Loucy (cell line): Measurements from ENCODE around the gene GPBAR1.
"Not testable (repeated sequence)": the region's sequence is repeated elsewhere in the genome, so short reads cannot be mapped to it uniquely, and the experiment has no call there.

Experiments used
- H2AFZ ChIP-seq: fragments of 200-600 bp; sonication (generic); 2 replicates; pipeline ENCODE4 v1.6.0; 2016; ENCODE audit warnings: antibody characterized with exemption, mild to moderate bottlenecking, low read length, moderate library complexity
- H3F3A ChIP-seq: fragments of 200-600 bp; 2 replicates; pipeline ENCODE4 v1.6.0; 2016; ENCODE audit warnings: antibody characterized with exemption, low read depth, mild to moderate bottlenecking
- H3K27me3 ChIP-seq: fragments of 200-600 bp; sonication (generic); 2 replicates; pipeline ENCODE4 v1.6.1; 2014; ENCODE audit warnings: low read length, mild to moderate bottlenecking; ENCODE audit not compliant: insufficient read depth, poor library complexity, severe bottlenecking
- H3K36me3 ChIP-seq: fragments of 200-600 bp; sonication (generic); 2 replicates; pipeline ENCODE4 v1.6.1; 2016; ENCODE audit warnings: low read length; ENCODE audit not compliant: insufficient read depth
- H3K4me1 ChIP-seq: fragments of 200-600 bp; sonication (generic); 2 replicates; pipeline ENCODE4 v1.5.1; 2014; ENCODE audit warnings: low read length, mild to moderate bottlenecking; ENCODE audit not compliant: insufficient read depth, poor library complexity, severe bottlenecking
- H3K4me2 ChIP-seq: fragments of 200-600 bp; sonication (generic); 2 replicates; pipeline ENCODE4 v1.6.0; 2014; ENCODE audit warnings: antibody characterized with exemption, low read length, low read depth, mild to moderate bottlenecking; ENCODE audit not compliant: poor library complexity, severe bottlenecking
- H3K4me3 ChIP-seq: fragments of 200-600 bp; sonication (generic); 2 replicates; pipeline ENCODE4 v1.5.1; 2014; ENCODE audit warnings: low read length, mild to moderate bottlenecking, mixed read lengths; ENCODE audit not compliant: poor library complexity, severe bottlenecking
- H3K79me2 ChIP-seq: fragments of 200-600 bp; sonication (generic); 2 replicates; pipeline ENCODE4 v1.6.1; 2014; ENCODE audit warnings: low read length; ENCODE audit not compliant: insufficient read depth
- H3K9ac ChIP-seq: fragments of 200-600 bp; sonication (generic); 2 replicates; pipeline ENCODE4 v1.6.0; 2014; ENCODE audit warnings: mild to moderate bottlenecking, low read depth, low read length, moderate library complexity; ENCODE audit not compliant: poor library complexity, severe bottlenecking
- H3K9me2 ChIP-seq: fragments of 200-600 bp; sonication (generic); replicated peaks from 2 replicates; pipeline ENCODE4 v1.6.1; 2016; ENCODE audit warnings: low read depth, low read length, mixed read lengths
- H3K9me3 ChIP-seq: fragments of 200-600 bp; sonication (generic); 2 replicates; pipeline ENCODE4 v1.6.1; 2014; ENCODE audit warnings: mild to moderate bottlenecking, antibody characterized with exemption, low read length, low read depth; ENCODE audit not compliant: insufficient read depth
- H4K20me1 ChIP-seq: fragments of 200-600 bp; sonication (generic); 2 replicates; pipeline ENCODE4 v1.6.0; 2014; ENCODE audit warnings: antibody characterized with exemption, low read length, mild to moderate bottlenecking; ENCODE audit not compliant: insufficient read depth, poor library complexity, severe bottlenecking
- CTCF ChIP-seq: fragments of 200-600 bp; sonication (generic); conservative IDR thresholded peaks from 2 replicates; pipeline ENCODE4 v1.5.1; 2014; ENCODE audit warnings: mild to moderate bottlenecking, antibody characterized with exemption, low read length
- EZH2phosphoT487 ChIP-seq: fragments of 200-600 bp; IDR thresholded peaks from 2 replicates; pipeline ENCODE4 v1.6.1; 2018; ENCODE audit warnings: antibody characterized with exemption, mild to moderate bottlenecking, moderate library complexity, borderline replicate concordance

Gene GPBAR1

DNA sequence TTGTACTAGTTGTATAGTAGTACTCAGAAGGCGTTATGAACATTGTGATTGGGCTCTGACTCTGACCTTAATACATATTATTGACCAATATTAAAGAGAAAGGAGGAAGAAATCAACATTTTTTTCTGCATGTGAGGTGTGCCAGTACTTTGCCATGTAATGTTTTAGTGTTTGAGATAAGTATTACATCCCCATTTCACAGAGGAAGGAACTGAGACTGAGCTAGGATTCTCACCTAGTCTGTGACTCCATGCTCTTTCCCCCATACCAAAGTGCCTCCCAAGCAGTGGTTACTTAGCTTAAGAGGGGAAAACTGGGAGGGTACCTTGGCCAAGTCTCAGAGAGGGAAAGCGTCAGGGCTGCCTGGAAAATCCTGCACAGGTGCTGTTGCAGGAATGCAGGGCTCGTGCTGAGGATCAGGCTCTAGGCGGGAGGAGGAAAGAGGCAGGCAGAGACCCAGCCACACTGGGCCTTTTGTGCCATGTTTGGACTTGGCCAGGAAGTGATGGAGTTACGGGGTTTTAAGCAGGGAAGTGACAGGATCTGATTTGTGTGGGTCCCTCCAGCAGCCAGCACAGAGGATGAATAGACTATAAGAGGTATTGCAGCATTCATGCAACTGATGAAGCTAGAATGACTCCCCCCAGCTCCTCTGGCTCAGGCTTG, 11.2 kb downstream of the GPBAR1 start:
- H3K9ac ChIP-seq, result peak overlapping the region; percentile 76

DNA sequence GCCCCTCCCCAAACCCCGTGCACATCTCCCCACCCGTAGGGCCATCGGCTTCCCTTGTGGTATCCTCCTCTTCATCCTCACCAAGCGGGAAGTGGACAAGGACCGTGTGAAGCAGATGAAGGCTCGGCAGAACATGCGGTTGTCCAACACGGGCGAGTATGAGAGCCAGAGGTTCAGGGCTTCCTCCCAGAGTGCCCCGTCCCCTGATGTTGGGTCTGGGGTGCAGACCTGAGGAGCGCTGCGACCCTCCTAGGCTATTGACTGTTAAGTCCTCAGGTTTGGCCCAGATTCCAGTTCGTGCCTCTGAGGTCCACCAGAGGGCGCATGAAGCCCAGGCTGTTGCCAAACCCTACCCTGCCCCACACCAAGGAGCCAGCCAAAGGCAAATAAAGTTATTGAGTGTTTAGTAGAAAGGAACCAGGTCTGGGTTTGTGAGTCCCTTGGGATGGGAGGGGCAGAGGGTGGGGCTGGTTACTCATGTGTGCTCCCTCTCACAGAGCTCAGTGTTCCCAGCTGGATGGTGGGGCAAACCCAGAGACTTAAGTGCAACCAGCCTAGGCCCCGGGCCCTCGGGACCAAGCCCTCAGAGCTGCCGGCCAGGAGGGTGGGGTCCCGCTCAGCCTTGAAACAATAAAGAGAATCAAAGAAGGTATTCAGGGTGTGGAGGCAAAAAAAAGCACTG, 11.9 kb downstream of the GPBAR1 start:
- H3K27me3 ChIP-seq, result no peaks in the 10 kb centered on the region
- H3K79me2 ChIP-seq, result peaks cover 28% of the 10 kb centered on the region
- H3K9me2 ChIP-seq, result no peaks in the 10 kb centered on the region
- H3F3A ChIP-seq, result no peaks in the 10 kb centered on the region
- H3K9ac ChIP-seq, result peak overlapping the region; percentile 10
- peak overlapping the region; percentile 88 for H3K4me2 ChIP-seq
- peak; percentile 89 for TF ChIP-seq CTCF
- no peak for TF ChIP-seq EZH2phosphoT487
- peaks cover 18% of the 10 kb centered on the region; the same call in 1 of the 2 replicates for H3K36me3 ChIP-seq
- no peaks in the 10 kb centered on the region for H3K9me3 ChIP-seq
- no peak overlapping the region for H2AFZ ChIP-seq
- peak overlapping the region; percentile 84 for H3K4me3 ChIP-seq
- H4K20me1 ChIP-seq, result peaks cover 17% of the 10 kb centered on the region
- H3K4me1 ChIP-seq, result peaks cover 28% of the 10 kb centered on the region

More for the DNA sequence above, 11.2 kb downstream of the GPBAR1 start:
- peak overlapping the region; percentile 88 for H3K4me2 ChIP-seq
- peaks cover 18% of the 10 kb centered on the region; the same call in 1 of the 2 replicates for H3K36me3 ChIP-seq
- H3F3A ChIP-seq, result no peaks in the 10 kb centered on the region
- no peaks in the 10 kb centered on the region for H3K27me3 ChIP-seq
- no peak overlapping the region for H2AFZ ChIP-seq
- H3K79me2 ChIP-seq, result peaks cover 35% of the 10 kb centered on the region
- H3K4me1 ChIP-seq, result peaks cover 31% of the 10 kb centered on the region
- H4K20me1 ChIP-seq, result peaks cover 17% of the 10 kb centered on the region
- H3K9me3 ChIP-seq, result no peaks in the 10 kb centered on the region
- H3K9me2 ChIP-seq, result no peaks in the 10 kb centered on the region
- TF ChIP-seq EZH2phosphoT487, result no peak
- no peak for TF ChIP-seq CTCF
- peak overlapping the region; percentile 84 for H3K4me3 ChIP-seq

DNA sequence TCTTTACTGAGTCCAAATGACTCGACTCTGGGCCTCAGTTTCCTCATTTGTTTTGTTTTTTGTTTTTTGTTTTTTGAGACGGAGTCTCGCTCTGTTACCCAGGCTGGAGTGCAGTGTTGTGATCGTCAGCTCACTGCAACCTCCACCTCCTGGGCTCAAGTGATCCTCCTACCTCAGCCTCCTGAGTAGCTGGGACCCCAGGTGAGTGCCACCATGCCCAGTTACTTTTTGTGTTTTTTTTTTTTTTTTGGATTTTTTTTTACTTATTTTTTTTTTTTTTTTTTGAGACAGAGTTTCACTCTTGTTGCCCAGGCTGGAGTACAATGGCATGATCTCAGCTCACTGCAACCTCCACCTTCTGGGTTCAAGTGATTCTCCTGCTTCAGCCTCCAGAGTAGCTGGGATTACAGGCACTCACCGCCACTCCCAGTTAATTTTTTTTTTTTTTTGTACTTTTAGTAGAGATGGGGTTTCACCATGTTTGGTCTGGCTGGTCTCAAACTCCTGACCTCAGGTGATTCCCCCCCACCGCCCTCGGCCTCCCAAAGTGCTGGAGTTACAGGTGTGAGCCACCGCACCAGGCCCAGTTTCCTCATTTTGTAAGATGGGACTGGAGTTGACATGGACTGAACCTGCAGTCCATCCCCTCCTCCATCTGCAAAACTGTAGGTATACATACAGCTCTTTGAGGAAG, 12.5 kb downstream of the GPBAR1 start:
- H3K79me2 ChIP-seq, result peaks cover 27% of the 10 kb centered on the region
- peaks cover 27% of the 10 kb centered on the region for H3K4me1 ChIP-seq
- peaks cover 18% of the 10 kb centered on the region; the same call in 1 of the 2 replicates for H3K36me3 ChIP-seq
- H4K20me1 ChIP-seq, result peaks cover 17% of the 10 kb centered on the region
- H3K27me3 ChIP-seq, H3F3A ChIP-seq, H3K9me3 ChIP-seq, H2AFZ ChIP-seq, H3K9me2 ChIP-seq, H3K4me3 ChIP-seq: not testable (repeated sequence)
- peak overlapping the region; percentile 88 for H3K4me2 ChIP-seq
- H3K9ac ChIP-seq, result peak overlapping the region; percentile 10
